Activated CD8-positive, alpha-beta memory T cell treated with anti-CD3 and anti-CD28 coated beads, Interleukin-2, amount 50 U/mL, for 48 hours (primary cell): ENCODE data around the gene SCD.
"Not testable (repeated sequence)": the region's sequence is repeated elsewhere in the genome, so short reads cannot be mapped to it uniquely, and the experiment has no call there.

ENCODE experiments used
- DNase-seq: peaks from one replicate; pipeline ENCODE4 v3.0.0-alpha.2; 2020

SCD gene

GRCh38 chr10:100346765-100347567 is at the start of gene SCD:
Gene SCD (plus strand): TSS chr10:100347233. CDS start chr10:100347505, 272 bp downstream.
- DNase-seq: peak; percentile 89

- DNase-seq: no peak
Measured at GRCh38 chr10:100297242-100297641, 49.8 kb upstream of the SCD start.

GRCh38 chr10:100301123-100301522 is 45.9 kb upstream of the SCD start:
- DNase-seq: not testable (repeated sequence)

GRCh38 chr10:100303724-100304319 is 43.2 kb upstream of the SCD start:
- DNase-seq: no peak

- no peak for DNase-seq
Measured at GRCh38 chr10:100304414-100304813, 42.6 kb upstream of the SCD start.

GRCh38 chr10:100306861-100307260 is 40.2 kb upstream of the SCD start:
- DNase-seq: no peak

- DNase-seq: no peak
Measured at GRCh38 chr10:100307684-100308083, 39.3 kb upstream of the SCD start.

GRCh38 chr10:100311298-100311697 is 35.7 kb upstream of the SCD start:
- no peak for DNase-seq

- no peak for DNase-seq
Measured at GRCh38 chr10:100315615-100316014, 31.4 kb upstream of the SCD start.

GRCh38 chr10:100318207-100318606 is 28.8 kb upstream of the SCD start:
- no peak for DNase-seq

GRCh38 chr10:100319707-100320402 is 27.2 kb upstream of the SCD start:
- no peak for DNase-seq

- no peak for DNase-seq
Measured at GRCh38 chr10:100325158-100325557, 21.9 kb upstream of the SCD start.

GRCh38 chr10:100327007-100327717 is 19.9 kb upstream of the SCD start:
- DNase-seq: no peak

GRCh38 chr10:100327718-100328009 is 19.4 kb upstream of the SCD start:
- DNase-seq: no peak

- DNase-seq: no peak
Measured at GRCh38 chr10:100328198-100328597, 18.8 kb upstream of the SCD start.

GRCh38 chr10:100330079-100330478 is 17.0 kb upstream of the SCD start, which contains the start of gene PKD2L1:
Gene PKD2L1 (minus strand): TSS chr10:100330228. CDS start chr10:100330103, 125 bp downstream.
- no peak for DNase-seq

- no peak for DNase-seq
Measured at GRCh38 chr10:100333106-100333505, 13.9 kb upstream of the SCD start.

GRCh38 chr10:100333661-100334440 is 13.2 kb upstream of the SCD start:
- no peak for DNase-seq

- no peak for DNase-seq
Measured at GRCh38 chr10:100334762-100335161, 12.3 kb upstream of the SCD start.

GRCh38 chr10:100338434-100339036 is 8.5 kb upstream of the SCD start:
- DNase-seq: peak; percentile 87

- no peak for DNase-seq
Measured at GRCh38 chr10:100339236-100339635, 7.8 kb upstream of the SCD start.
